Chondrocyte (in vitro differentiated cells): ENCODE results near the gene GABBR2. TPM values are rescaled to one million over a fixed set of nuclear protein-coding genes. Genes with fewer than 3 reads are reported as not detected.

ENCODE experiments used
- DNase-seq: peaks from one replicate; pipeline ENCODE4 v3.0.0; 2021; ENCODE audit warnings: mixed read lengths, low spot score
- H3K27ac Mint-ChIP-seq: one replicate; pipeline ENCODE4 v1.8.0; 2021; ENCODE audit warnings: mild to moderate bottlenecking, moderate library complexity, mixed read lengths; ENCODE audit not compliant: unreplicated experiment
- H3K27me3 Mint-ChIP-seq: 2 replicates; pipeline ENCODE4 v1.8.0; 2021; ENCODE audit warnings: low read depth, mixed read lengths
- H3K36me3 Mint-ChIP-seq: 2 replicates; pipeline ENCODE4 v1.8.0; 2021; ENCODE audit warnings: low read depth, mixed read lengths
- H3K4me1 Mint-ChIP-seq: 2 replicates; pipeline ENCODE4 v1.8.0; 2021; ENCODE audit warnings: low read depth, mild to moderate bottlenecking, mixed read lengths
- H3K4me3 Mint-ChIP-seq: one replicate; pipeline ENCODE4 v1.8.0; 2021; ENCODE audit warnings: mild to moderate bottlenecking, moderate library complexity, mixed read lengths; ENCODE audit not compliant: unreplicated experiment
- H3K9me3 Mint-ChIP-seq: 2 replicates; pipeline ENCODE4 v1.8.0; 2021; ENCODE audit warnings: low read depth, mixed read lengths
- total RNA-seq: library from RNA; stranded (reverse); gene quantifications from 3 replicates; pipeline ENCODE4 v1.2.1, GENCODE V29; 2021
- TF ChIP-seq, protein P1 (sequence below): fragments of 200-600 bp; sonication (generic); IDR thresholded peaks from 2 replicates; pipeline ENCODE4 v1.5.0; 2021; ENCODE audit warnings: antibody characterized with exemption, mild to moderate bottlenecking, moderate library complexity

The GABBR2 gene
- total RNA-seq, 1 donor from 2014 or later = 0.12 TPM

GRCh38 chr9:98652302-98652701, 56.4 kb downstream of the GABBR2 start:
- Mint-ChIP-seq H3K4me3 (no peak overlapping the region), H3K27ac (no peak overlapping the region), H3K9me3 (no peaks in the 10 kb centered on the region)

GRCh38 chr9:98647236-98647635, 61.5 kb downstream of the GABBR2 start:
- H3K36me3 Mint-ChIP-seq = no peaks in the 10 kb centered on the region
- peaks cover 2% of the 10 kb centered on the region for H3K9me3 Mint-ChIP-seq
- H3K27me3 Mint-ChIP-seq = peaks cover 51% of the 10 kb centered on the region
- H3K4me3 Mint-ChIP-seq = no peak overlapping the region
- DNase-seq = no peak
- H3K4me1 Mint-ChIP-seq = no peaks in the 10 kb centered on the region
- no peak overlapping the region for H3K27ac Mint-ChIP-seq
- TF ChIP-seq, protein P1, sequence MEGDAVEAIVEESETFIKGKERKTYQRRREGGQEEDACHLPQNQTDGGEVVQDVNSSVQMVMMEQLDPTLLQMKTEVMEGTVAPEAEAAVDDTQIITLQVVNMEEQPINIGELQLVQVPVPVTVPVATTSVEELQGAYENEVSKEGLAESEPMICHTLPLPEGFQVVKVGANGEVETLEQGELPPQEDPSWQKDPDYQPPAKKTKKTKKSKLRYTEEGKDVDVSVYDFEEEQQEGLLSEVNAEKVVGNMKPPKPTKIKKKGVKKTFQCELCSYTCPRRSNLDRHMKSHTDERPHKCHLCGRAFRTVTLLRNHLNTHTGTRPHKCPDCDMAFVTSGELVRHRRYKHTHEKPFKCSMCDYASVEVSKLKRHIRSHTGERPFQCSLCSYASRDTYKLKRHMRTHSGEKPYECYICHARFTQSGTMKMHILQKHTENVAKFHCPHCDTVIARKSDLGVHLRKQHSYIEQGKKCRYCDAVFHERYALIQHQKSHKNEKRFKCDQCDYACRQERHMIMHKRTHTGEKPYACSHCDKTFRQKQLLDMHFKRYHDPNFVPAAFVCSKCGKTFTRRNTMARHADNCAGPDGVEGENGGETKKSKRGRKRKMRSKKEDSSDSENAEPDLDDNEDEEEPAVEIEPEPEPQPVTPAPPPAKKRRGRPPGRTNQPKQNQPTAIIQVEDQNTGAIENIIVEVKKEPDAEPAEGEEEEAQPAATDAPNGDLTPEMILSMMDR = no peak

More at GRCh38 chr9:98652302-98652701, 56.4 kb downstream of the GABBR2 start:
- Mint-ChIP-seq H3K36me3 (no peaks in the 10 kb centered on the region), H3K27me3 (peaks cover 50% of the 10 kb centered on the region), H3K4me1 (no peaks in the 10 kb centered on the region)
- no peak for DNase-seq
- TF ChIP-seq, protein P1 = no peak

DNA sequence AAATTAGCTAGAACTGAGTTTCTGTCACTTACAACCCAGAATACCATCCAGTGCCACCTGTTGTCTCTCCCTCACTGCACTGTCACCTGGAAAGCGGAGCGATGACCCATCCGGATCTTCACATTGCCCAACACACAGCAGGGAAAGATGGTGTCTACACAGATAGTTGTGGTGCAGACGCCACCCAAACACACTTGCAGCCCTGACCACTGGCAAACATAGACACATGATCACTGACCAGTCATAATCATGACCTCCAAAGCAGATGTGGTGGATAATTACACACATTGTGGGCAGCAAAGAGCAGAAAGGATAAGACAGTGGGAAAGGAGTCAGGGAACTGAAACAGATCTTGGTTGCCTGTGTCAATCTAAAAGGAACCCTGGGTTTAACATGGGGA, 64.7 kb downstream of the GABBR2 start:
- no peak for DNase-seq
- H3K27me3 Mint-ChIP-seq = peaks cover 36% of the 10 kb centered on the region
- no peak overlapping the region for H3K4me3 Mint-ChIP-seq
- peaks cover 2% of the 10 kb centered on the region for H3K9me3 Mint-ChIP-seq
- H3K36me3 Mint-ChIP-seq = no peaks in the 10 kb centered on the region
- no peaks in the 10 kb centered on the region for H3K4me1 Mint-ChIP-seq
- TF ChIP-seq, protein P1 = no peak
- H3K27ac Mint-ChIP-seq = no peak overlapping the region

GRCh38 chr9:98642661-98643312, 65.9 kb downstream of the GABBR2 start:
- no peak overlapping the region for H3K27ac Mint-ChIP-seq
- H3K9me3 Mint-ChIP-seq = peaks cover 2% of the 10 kb centered on the region
- H3K4me1 Mint-ChIP-seq = no peaks in the 10 kb centered on the region
- no peak overlapping the region for H3K4me3 Mint-ChIP-seq
- peaks cover 28% of the 10 kb centered on the region for H3K27me3 Mint-ChIP-seq
- H3K36me3 Mint-ChIP-seq = no peaks in the 10 kb centered on the region
- no peak for DNase-seq
- TF ChIP-seq, protein P1 = no peak

GRCh38 chr9:98641695-98642094, 67.0 kb downstream of the GABBR2 start:
- Mint-ChIP-seq H3K9me3 (peaks cover 2% of the 10 kb centered on the region), H3K36me3 (no peaks in the 10 kb centered on the region), H3K4me3 (no peak overlapping the region), H3K4me1 (no peaks in the 10 kb centered on the region), H3K27ac (no peak overlapping the region), H3K27me3 (peaks cover 24% of the 10 kb centered on the region)
- DNase-seq = no peak
- TF ChIP-seq, protein P1 = no peak
